Adrenal gland (tissue), 12 donors: ENCODE data around the gene SEMA4B. TPM values are rescaled to one million over a fixed set of nuclear protein-coding genes. Genes with fewer than 3 reads are reported as not detected.
A peak's percentile ranks its signal among the peaks of the same experiment; 100 is the strongest.
"Not testable (repeated sequence)": the region's sequence is repeated elsewhere in the genome, so short reads cannot be mapped to it uniquely, and the experiment has no call there.

ENCODE experiments used
- DNase-seq, 7 donors: peaks; one replicate each; pipeline ENCODE4 v3.0.0-alpha.2; 2019 to 2020
- H3K27ac ChIP-seq, 5 donors: fragments of 200-600 bp; sonication (generic) in 4 of 5; 1 replicate in 3 of 5; 2 replicates in 2 of 5; pipeline versions ENCODE4 v1.5.1 to v1.8.0; 2016 to 2020; ENCODE audit warnings: mild to moderate bottlenecking in 1 of 5
- H3K27me3 ChIP-seq: fragments of 200-600 bp; 2 replicates; pipeline ENCODE4 v1.8.0; 2021
- H3K36me3 ChIP-seq, 2 donors: fragments of 200-600 bp; replicated peaks in 1 of 2; 1 replicate in 1 of 2; 2 replicates in 1 of 2; pipeline versions ENCODE4 v1.5.1 to v1.8.0; 2018 to 2022
- H3K4me1 ChIP-seq, 2 donors: fragments of 200-600 bp; replicated peaks in 1 of 2; 1 replicate in 1 of 2; 2 replicates in 1 of 2; pipeline versions ENCODE4 v1.5.1 to v1.8.0; 2018 to 2021
- H3K4me3 ChIP-seq, 4 donors: fragments of 200-600 bp; sonication (generic) in 3 of 4; one replicate each; pipeline ENCODE4 v1.5.1; 2016 to 2018
- H3K9me3 ChIP-seq, 3 donors: fragments of 200-600 bp; sonication (generic) in 1 of 3; replicated peaks in 1 of 3; 1 replicate in 2 of 3; 2 replicates in 1 of 3; pipeline versions ENCODE4 v1.5.1 to v1.8.0; 2016 to 2021
- CTCF ChIP-seq, 6 experiments: fragments of 450-650 bp in 4 of 6; fragments of 200-600 bp in 2 of 6; sonication (generic) in 1 of 6; IDR thresholded peaks; 1 replicate in 5 of 6; 2 replicates in 1 of 6; pipeline versions ENCODE4 v1.5.1 to v1.8.0; 2016 to 2021; ENCODE audit warnings: antibody characterized with exemption in 6 of 6, mild to moderate bottlenecking in 2 of 6, moderate library complexity in 1 of 6
- POLR2A ChIP-seq, 2 donors: fragments of 450-650 bp; IDR thresholded peaks; one replicate each; pipeline ENCODE4 v1.6.1; 2017; ENCODE audit warnings: antibody characterized with exemption in 2 of 2, mild to moderate bottlenecking in 2 of 2, moderate library complexity in 1 of 2
- WGBS, 4 donors: extraction: QIAGEN DNeasy Blood & Tissue Kit in 2 of 4; methylation state at CpG; one replicate each; pipeline versions ENCODE4 v1.1.5 to v1.1.7; 2013 to 2017; 5-methylcytosine and 5-hydroxymethylcytosine counted together
- intact Hi-C, 2 donors: fragments of 100-400 bp; cut with DNase I; formaldehyde crosslinking; loops; one replicate each; pipeline versions ENCODE4 v1.14.1 to v1.15.0; 2022 to 2023
- polyA plus RNA-seq, 3 donors: library from polyadenylated mRNA; stranded (reverse); fragments of 200-250 nt in 2 of 3; fragments of 350-450 nt in 1 of 3; fragmentation: Illumina TruSeq in 1 of 3; extraction: RNeasy Lipid Tissue Mini Kit (QIAGEN cat#74804) in 1 of 3; gene quantifications; one replicate each; pipeline ENCODE4 v1.2.3, GENCODE V29; 2013 to 2014
- small RNA-seq, 2 donors: library from RNA; depleted of rRNA; stranded (forward); fragments of <200 nt; gene quantifications; one replicate each; pipeline ENCODE3, GENCODE V24; 2016
- total RNA-seq, 9 donors: library from RNA; depleted of rRNA in 4 of 9; stranded (reverse); fragments of >200 nt in 4 of 9; fragments of 120-200 nt in 1 of 9; fragmentation: NEBNext Ultra II Directional in 1 of 9; extraction: Animal tissue kit (Norgen Biotek cat#: 25700) in 1 of 9; gene quantifications; one replicate each; pipeline versions ENCODE4 v1.1.0 to v1.2.4, GENCODE V29; 2013 to 2023
- donor health status: healthy with polysubstance abuse.
- donor health status: Bipolar disorder and iron deficiency.
- donor health status: DM: yes; HTN: yes; CAD: no.
- donor health status: DM: no; HTN: no; CAD: no.
- donor health status: DM: no; HTN: no; CAD: no.
- donor health status: DM: yes; HTN: yes; CAD: no.

The SEMA4B gene
- total and polyA plus RNA-seq, 12 donors, result 10.6 to 155 (median 85.1) TPM

GRCh38 chr15:90270502-90271150, 69.5 kb downstream of the SEMA4B start:
- Histone ChIP-seq H3K27me3 (no peaks in the 10 kb centered on the region), H3K4me3 (no peak overlapping the region), H3K9me3 (no peaks in the 10 kb centered on the region), H3K36me3 (peaks cover 0 to 30% of the 10 kb centered on the region in 2 donors), H3K27ac (no peak overlapping the region), H3K4me1 (peaks cover 12 to 47% of the 10 kb centered on the region in 2 donors)
- TF ChIP-seq POLR2A (IDR thresholded peaks at IDR 0.05) (no peak), CTCF (IDR thresholded peaks at IDR 0.05) (no peak)
- 83 to 90% (median 84%) methylated on average over 10 of the region's 10 CpGs for WGBS, 4 donors
- no peak for DNase-seq
- intact Hi-C loops, result no loop called here

DNA sequence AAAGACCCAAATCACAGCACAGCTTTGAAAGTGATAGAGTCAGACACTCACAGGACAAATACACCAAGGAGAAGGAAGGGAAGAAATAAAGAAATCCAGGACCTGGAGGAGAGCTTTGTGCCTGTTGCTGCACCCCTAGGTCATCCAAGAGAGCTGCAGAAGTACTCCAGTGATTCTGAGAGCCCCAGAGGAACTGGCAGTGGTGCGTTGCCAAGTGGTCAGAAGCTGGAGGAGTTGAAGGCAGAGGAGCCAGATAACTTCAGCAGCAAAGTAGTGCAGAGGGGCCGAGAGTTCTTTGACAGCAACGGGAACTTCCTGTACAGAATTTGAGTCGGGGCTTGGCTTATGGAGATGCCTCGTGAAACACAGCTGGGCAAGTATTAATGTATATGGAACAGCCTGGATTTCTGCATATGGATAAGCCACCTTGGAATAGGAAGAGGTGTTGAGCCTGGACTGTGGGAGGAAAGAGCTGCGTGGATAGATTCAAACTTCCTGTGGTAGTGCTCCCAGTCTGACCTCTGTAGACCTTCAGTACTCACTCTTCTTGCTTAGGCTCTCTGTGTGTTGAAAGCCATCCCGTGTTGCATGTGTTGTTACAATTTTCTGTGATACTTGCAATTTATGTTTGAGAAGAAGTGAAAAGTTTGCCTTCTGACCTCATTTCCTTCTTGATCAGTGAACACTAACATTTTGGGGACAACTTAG, 70.5 kb downstream of the SEMA4B start:
- WGBS, 4 donors, result 71 to 75% (median 74%) methylated on average over 7 of the region's 7 CpGs
- intact Hi-C loops, result no loop called here
- H3K27me3 ChIP-seq, result no peaks in the 10 kb centered on the region
- H3K9me3 ChIP-seq, result no peaks in the 10 kb centered on the region
- peaks cover 0 to 30% of the 10 kb centered on the region in 2 donors for H3K36me3 ChIP-seq
- no peak for DNase-seq
- no peak overlapping the region for H3K27ac ChIP-seq
- no peak for TF ChIP-seq CTCF (IDR thresholded peaks at IDR 0.05)
- no peak for TF ChIP-seq POLR2A (IDR thresholded peaks at IDR 0.05)
- H3K4me1 ChIP-seq, result peaks cover 10 to 44% of the 10 kb centered on the region in 2 donors
- no peak overlapping the region for H3K4me3 ChIP-seq

GRCh38 chr15:90278467-90278866, 77.3 kb downstream of the SEMA4B start:
- H3K4me3 ChIP-seq, H3K9me3 ChIP-seq, H3K36me3 ChIP-seq, H3K27me3 ChIP-seq, intact Hi-C loops, H3K4me1 ChIP-seq, H3K27ac ChIP-seq: not testable (repeated sequence)
- peak in 1 of 7 donors; percentile 27 for DNase-seq
- WGBS, 4 donors, result 93 to 96% (median 95%) methylated on average over 11 to 12 of the region's 12 CpGs

Small RNAs within 50 kb of the gene (small RNA-seq; reads per million reads assigned to genes)
- 0 reads per million in 2 donors for gene RN7SL346P

Other genes starting within 250 kb of the SEMA4B start
- 10 to 100 TPM in 8 of 9 donors, 1 to 10 TPM in 1; 4.1 to 23.1 (median 14.5) TPM for gene ZNF710, start 200.0 kb upstream of the SEMA4B start, total RNA-seq
- 10 to 100 TPM in 2 of 3 donors, 1 to 10 TPM in 1; 7.4 to 59.0 (median 32.2) TPM for gene ZNF710, start 200.0 kb upstream of the SEMA4B start, polyA plus RNA-seq
- gene IDH2, start 98.9 kb upstream of the SEMA4B start, total RNA-seq, result 10 to 100 TPM; 15.8 to 33.6 (median 21.7) TPM
- 10 to 100 TPM; 10.3 to 16.6 (median 13.5) TPM for gene IDH2, start 98.9 kb upstream of the SEMA4B start, polyA plus RNA-seq
- gene CIB1, start 32.6 kb downstream of the SEMA4B start, total RNA-seq, result 100 to 1,000 TPM in 5 of 9 donors, 10 to 100 TPM in 4; 38.8 to 191 (median 108) TPM
- 100 to 1,000 TPM; 138 to 259 (median 141) TPM for gene CIB1, start 32.6 kb downstream of the SEMA4B start, polyA plus RNA-seq
- 10 to 100 TPM in 5 of 9 donors, 1 to 10 TPM in 4; 2.7 to 17.1 (median 10.3) TPM for gene GDPGP1, start 32.9 kb downstream of the SEMA4B start, total RNA-seq
- gene GDPGP1, start 32.9 kb downstream of the SEMA4B start, polyA plus RNA-seq, result 1 to 10 TPM; 2.6 to 4.7 (median 2.9) TPM
- under 1 TPM in 4 of 9 donors, not detected in 5; 0.17 to 0.43 (median 0.35) TPM for gene TTLL13, start 48.2 kb downstream of the SEMA4B start, total RNA-seq
- 1 to 10 TPM in 1 of 3 donors, under 1 TPM in 2; 0.11 to 1.9 (median 0.20) TPM for gene TTLL13, start 48.2 kb downstream of the SEMA4B start, polyA plus RNA-seq
- 100 to 1,000 TPM in 6 of 9 donors, 10 to 100 TPM in 3; 61.4 to 131 (median 105) TPM for gene NGRN, start 64.3 kb downstream of the SEMA4B start, total RNA-seq
- gene NGRN, start 64.3 kb downstream of the SEMA4B start, polyA plus RNA-seq, result 100 to 1,000 TPM in 1 of 3 donors, 10 to 100 TPM in 2; 53.5 to 133 (median 56.3) TPM
- gene ZNF774, start 151.0 kb downstream of the SEMA4B start, total RNA-seq, result 10 to 100 TPM in 2 of 9 donors, 1 to 10 TPM in 7; 3.3 to 21.4 (median 6.4) TPM
- 1 to 10 TPM; 1.0 to 5.7 (median 1.8) TPM for gene ZNF774, start 151.0 kb downstream of the SEMA4B start, polyA plus RNA-seq
- 100 to 1,000 TPM; 122 to 261 (median 151) TPM for gene IQGAP1, start 186.9 kb downstream of the SEMA4B start, total RNA-seq
- 100 to 1,000 TPM in 1 of 3 donors, 10 to 100 TPM in 2; 34.3 to 195 (median 57.7) TPM for gene IQGAP1, start 186.9 kb downstream of the SEMA4B start, polyA plus RNA-seq